HG02970 (cell line): ENCODE measurements around the gene KLHL29.

ENCODE experiments used
- ATAC-seq: cut with Tn5 transposase; IDR thresholded peaks from one replicate; pipeline ENCODE4 v1.9.1; 2021; ENCODE audit warnings: mild to moderate bottlenecking, moderate library complexity, moderate number of reproducible peaks; ENCODE audit not compliant: unreplicated experiment, low FRiP score

The KLHL29 gene

GRCh38 chr2:23597687-23598086, 212.7 kb downstream of the KLHL29 start:
- no peak for ATAC-seq

DNA sequence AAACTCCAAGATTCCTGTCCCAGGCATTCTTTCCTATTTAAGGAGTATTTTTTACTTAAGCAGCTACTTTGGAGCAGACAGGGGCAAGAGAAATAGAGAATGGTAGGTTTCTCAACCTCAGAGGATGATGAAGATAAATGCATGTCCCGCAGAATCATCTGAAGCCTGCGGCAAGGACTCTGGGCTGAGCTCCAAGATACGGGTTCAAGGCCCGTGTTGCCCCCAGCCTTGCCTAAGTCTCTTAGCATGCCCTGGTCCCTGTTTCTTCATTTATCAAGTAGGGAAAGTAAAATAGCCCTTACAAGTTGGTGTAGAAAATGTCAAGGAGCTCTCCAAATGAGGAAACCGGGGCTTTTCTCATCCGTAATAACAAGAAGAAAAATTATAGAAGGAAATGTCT, 214.0 kb downstream of the KLHL29 start:
- no peak for ATAC-seq

GRCh38 chr2:23599667-23600066, 214.7 kb downstream of the KLHL29 start:
- no peak for ATAC-seq

GRCh38 chr2:23600346-23600745, 215.4 kb downstream of the KLHL29 start:
- ATAC-seq = no peak

GRCh38 chr2:23601301-23601965, 216.5 kb downstream of the KLHL29 start:
- ATAC-seq = no peak

DNA sequence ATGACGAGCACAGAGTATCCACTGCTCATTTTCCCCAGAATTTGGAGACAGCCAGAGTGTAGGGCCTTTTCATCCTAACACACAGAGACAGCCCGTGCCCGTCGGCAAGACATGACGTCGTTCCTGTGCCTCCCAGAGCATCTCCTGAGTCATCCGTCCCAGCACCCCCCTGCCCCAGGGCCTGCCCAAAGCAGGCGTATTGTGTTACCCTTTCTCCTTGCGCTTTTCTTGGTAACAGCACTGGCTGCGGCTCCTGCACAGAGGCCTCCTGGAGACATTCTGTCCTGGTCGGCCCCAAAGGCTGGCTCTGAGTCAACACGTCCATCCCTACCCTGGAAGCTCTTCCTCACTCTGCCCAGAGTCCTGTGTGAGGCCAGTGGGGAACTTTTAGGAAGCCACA, 217.1 kb downstream of the KLHL29 start:
- ATAC-seq = no peak

DNA sequence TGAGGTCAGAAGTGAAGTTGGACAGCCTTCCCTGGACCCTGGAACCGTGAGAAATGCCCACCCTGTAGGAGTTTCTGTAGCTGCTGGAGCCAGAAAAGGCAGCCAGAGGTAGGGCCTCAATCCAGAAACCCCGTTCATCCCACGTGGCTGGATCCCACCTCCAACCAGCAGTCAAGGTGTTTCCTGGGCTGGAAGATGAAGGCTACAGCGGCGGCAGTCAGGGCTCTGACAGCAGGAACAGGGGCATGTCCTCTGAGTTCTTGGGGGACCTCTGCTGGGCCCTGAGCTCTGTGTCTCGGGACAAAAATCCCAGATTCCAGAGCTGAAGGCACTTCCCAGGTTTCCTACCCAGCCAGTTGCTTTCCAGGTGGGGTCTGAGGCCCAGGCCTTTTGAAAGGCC, 218.2 kb downstream of the KLHL29 start:
- ATAC-seq = no peak

GRCh38 chr2:23603581-23603980, 218.6 kb downstream of the KLHL29 start:
- no peak for ATAC-seq

- ATAC-seq = no peak
Measured at GRCh38 chr2:23604731-23605130, 219.8 kb downstream of the KLHL29 start.

DNA sequence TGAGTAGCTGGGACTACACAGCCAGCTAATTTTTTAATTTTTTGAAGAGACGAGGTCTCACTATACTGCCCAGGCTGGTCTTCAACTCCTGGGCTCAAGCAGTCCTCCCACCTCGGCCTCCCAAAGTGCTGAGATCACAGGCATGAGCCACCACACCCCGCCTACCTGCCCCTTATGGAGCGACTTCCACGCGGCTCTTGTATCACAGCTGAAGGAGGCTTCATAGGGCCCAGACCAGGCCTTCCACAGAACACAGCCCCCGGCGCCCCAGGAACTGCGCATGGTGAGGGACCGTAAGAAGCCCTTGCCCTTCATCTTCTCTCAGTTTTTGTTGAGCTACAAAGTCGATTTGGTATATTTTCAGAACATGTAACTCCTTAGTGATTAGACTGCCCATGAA, 220.3 kb downstream of the KLHL29 start:
- no peak for ATAC-seq

DNA sequence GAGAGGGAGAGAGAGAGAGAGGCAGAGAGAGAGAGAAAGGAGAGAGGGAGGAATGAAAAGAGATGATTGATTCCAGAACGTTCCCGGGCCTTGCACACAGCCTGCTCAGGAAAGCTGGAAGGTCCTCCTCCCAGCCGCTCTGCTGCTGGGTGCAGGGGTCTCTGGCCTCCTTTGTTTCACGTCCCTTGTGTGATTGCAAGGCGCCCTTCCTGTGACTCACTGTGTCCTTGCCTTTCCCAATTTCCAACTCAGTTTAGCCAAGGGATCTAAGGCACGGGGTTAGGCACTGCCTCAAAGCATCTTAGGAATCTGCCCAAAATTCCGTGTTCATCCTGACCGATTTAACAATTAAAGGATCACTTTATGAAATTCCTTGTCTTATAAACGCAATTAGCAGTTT, 221.2 kb downstream of the KLHL29 start:
- no peak for ATAC-seq

GRCh38 chr2:23606968-23607367, 222.0 kb downstream of the KLHL29 start:
- no peak for ATAC-seq

DNA sequence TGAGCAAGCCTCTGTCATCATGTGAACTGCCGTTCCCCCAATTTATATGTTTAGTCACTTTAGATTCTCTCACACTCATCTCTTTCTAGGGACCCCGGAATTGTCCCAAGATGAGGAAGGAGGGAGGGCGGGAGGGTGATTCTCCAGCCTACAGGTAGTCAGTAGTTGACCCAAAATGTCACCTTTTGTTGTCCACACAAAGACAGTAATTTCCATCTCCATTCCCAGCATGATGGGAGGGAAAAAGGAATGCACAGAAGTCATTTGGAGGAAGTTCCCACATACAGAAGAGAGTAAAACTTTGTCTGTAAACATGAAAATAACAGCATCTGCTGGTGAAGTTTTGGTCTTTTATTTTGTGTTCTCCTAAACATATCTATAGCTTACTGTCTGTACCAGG, 222.9 kb downstream of the KLHL29 start:
- no peak for ATAC-seq

GRCh38 chr2:23609254-23609653, 224.3 kb downstream of the KLHL29 start:
- ATAC-seq = no peak

DNA sequence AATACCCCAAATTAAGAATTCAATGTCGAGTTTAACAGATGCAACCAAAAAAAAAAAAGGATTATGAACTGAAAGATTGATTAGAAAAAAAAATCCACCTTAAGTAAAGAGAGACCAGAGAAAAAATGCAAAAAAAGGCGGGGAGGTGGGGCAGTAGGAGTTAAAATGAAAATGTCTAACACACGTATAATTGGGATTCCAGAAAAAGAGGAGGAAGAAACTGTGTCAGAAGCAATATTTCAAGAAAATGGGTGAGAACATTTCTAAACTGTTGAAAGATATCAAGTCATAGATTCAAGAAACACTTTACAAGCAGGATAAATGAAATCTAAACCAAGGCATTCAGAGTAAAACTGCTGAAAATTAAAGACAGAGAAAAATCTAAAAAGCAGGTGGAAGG, 226.9 kb downstream of the KLHL29 start:
- ATAC-seq = no peak

DNA sequence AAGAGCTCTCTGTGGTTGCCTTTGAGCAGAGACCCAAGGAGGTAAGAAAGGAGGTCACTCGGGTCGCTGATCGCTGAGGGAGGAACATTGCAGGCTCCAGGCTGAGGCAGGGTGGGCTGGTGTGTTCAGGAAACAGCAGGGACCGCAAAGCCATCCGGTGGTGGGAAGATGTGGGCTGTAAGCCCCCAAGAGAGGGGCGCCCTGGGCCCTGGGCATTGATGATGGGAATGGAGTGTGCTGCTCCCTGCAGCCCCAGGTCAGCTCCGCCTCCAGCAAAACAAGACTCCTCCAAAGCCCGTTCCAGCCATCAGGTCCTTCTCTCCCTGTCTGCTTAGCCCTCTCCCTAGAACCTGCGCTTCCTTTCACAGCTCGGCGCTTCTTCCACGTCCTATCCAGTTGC, 229.7 kb downstream of the KLHL29 start:
- ATAC-seq = no peak

- no peak for ATAC-seq
Measured at GRCh38 chr2:23615216-23616020, 230.4 kb downstream of the KLHL29 start.

DNA sequence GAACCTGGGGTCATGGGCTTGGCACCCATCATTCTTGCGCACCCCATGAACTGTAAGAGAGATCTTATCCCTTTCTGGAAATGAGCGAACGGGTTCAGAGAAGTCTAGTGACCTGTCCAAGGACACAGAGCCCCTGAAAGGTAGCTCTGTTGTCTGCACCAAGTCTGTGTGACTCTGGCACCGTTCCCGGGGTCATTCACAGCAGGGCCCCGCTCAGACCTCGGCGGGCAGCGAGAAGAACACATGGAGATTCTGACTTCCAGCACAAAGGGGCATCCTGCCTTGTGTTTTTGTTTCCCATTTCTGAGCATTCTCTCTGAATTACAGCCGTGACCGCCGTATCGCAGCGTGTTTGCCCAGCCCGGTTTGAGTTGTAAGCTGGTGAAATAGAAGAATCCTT, 231.7 kb downstream of the KLHL29 start:
- ATAC-seq = no peak

- no peak for ATAC-seq
Measured at GRCh38 chr2:23617167-23617810, 232.3 kb downstream of the KLHL29 start.

- no peak for ATAC-seq
Measured at GRCh38 chr2:23617811-23618215, 232.8 kb downstream of the KLHL29 start.

GRCh38 chr2:23618265-23618664, 233.3 kb downstream of the KLHL29 start:
- no peak for ATAC-seq
